Uterus (tissue), 2 donors: ENCODE measurements around the gene SPHK2.

ENCODE experiments used
- CTCF ChIP-seq, 4 experiments: fragments of 200-600 bp in 2 of 4; fragments of 450-650 bp in 2 of 4; sonication (generic) in 2 of 4; IDR thresholded peaks; one replicate each; pipeline ENCODE4 v1.5.1; 2016 to 2019; ENCODE audit warnings: antibody characterized with exemption in 4 of 4, mild to moderate bottlenecking in 2 of 4, moderate library complexity in 1 of 4
- POLR2A ChIP-seq, 2 donors: fragments of 450-650 bp; IDR thresholded peaks; one replicate each; pipeline ENCODE4 v1.6.1; 2016; ENCODE audit warnings: antibody characterized with exemption in 2 of 2, mild to moderate bottlenecking in 1 of 2, moderate library complexity in 1 of 2

GRCh38 chr19:48644839-48645619, 25.7 kb downstream of the SPHK2 start:
- peak in 1 of 4 experiments; percentile 5 for TF ChIP-seq CTCF (IDR thresholded peaks at IDR 0.05)
- peak; percentile 37 to 65 for TF ChIP-seq POLR2A (IDR thresholded peaks at IDR 0.05)
